HepG2 (cell line): ENCODE results near the gene DDX59. TPM values are rescaled to one million over a fixed set of nuclear protein-coding genes. Genes with fewer than 3 reads are reported as not detected.

ENCODE experiments used
- ATAC-seq: fragments of 200-7000 bp; cut with Tn5 transposase; 3 replicates; pipeline ENCODE4 v1.9.1; 2020; ENCODE audit warnings: mild to moderate bottlenecking, moderate library complexity
- BruUV-seq: library from RNA; stranded (reverse); fragments of 400-500 nt; replicated peaks from 2 replicates; lab custom pipeline; 2021; lab: Mats Ljungman, UMichigan
- CTCF ChIA-PET: fragments of 300-600 bp; formaldehyde crosslinking; extraction: SDS; loops from one replicate; lab custom pipeline; 2021; ENCODE audit warnings: low total read pairs, inconsistent platforms, low intra/inter-chr PET ratio; lab: Yijun Ruan, JAX
- POLR2A ChIA-PET: fragments of 350-600 bp; sonication (Branson Sonifier 250); formaldehyde crosslinking; loops from one replicate; lab custom pipeline; 2020; ENCODE audit warnings: antibody characterized with exemption, inconsistent platforms; lab: Yijun Ruan, JAX
- DNase-seq: peaks from one replicate; pipeline ENCODE4 v3.0.0-alpha.2; 2015; ENCODE audit warnings: low spot score
- FAIRE-seq: peaks from 3 replicates; lab custom pipeline; 2011; peaks lifted over from hg19 to GRCh38; lab: Jason Lieb, UNC
- H2AFZ ChIP-seq: one replicate; pipeline ENCODE4 v1.6.1; 2011; ENCODE audit warnings: low read length, inconsistent platforms
- H3K27ac ChIP-seq: fragments of 300-600 bp; 3 replicates; pipeline ENCODE4 v1.8.0; 2011; ENCODE audit warnings: mixed run types, mild to moderate bottlenecking, mixed read lengths, low read length, inconsistent platforms; ENCODE audit not compliant: insufficient read depth; ENCODE audit errors: extremely low read length
- H3K27me3 ChIP-seq, 2 experiments: fragments of 200-600 bp in 1 of 2; 2 replicates in 1 of 2; 3 replicates in 1 of 2; pipeline versions ENCODE4 v1.6.0 to v1.8.0; 2011; ENCODE audit warnings: low read length in 2 of 2, mild to moderate bottlenecking in 2 of 2, moderate library complexity in 2 of 2, inconsistent platforms in 1 of 2; ENCODE audit not compliant: insufficient read depth in 2 of 2, control insufficient read depth in 1 of 2
- H3K36me3 ChIP-seq, 2 experiments: fragments of 200-600 bp in 1 of 2; replicated peaks in 1 of 2; 2 replicates in 1 of 2; 3 replicates in 1 of 2; pipeline versions ENCODE4 v1.5.1 to v1.8.0; 2011; ENCODE audit warnings: low read length in 2 of 2, inconsistent platforms in 1 of 2; ENCODE audit not compliant: insufficient read depth in 2 of 2, control insufficient read depth in 1 of 2
- H3K4me1 ChIP-seq: 2 replicates; pipeline ENCODE4 v1.5.1; 2012; ENCODE audit warnings: low read length, inconsistent platforms; ENCODE audit not compliant: insufficient read depth
- H3K4me2 ChIP-seq: 2 replicates; pipeline ENCODE4 v1.6.0; 2011; ENCODE audit warnings: low read depth, low read length, inconsistent platforms
- H3K4me3 ChIP-seq, 3 experiments: fragments of 200-600 bp in 1 of 3; sonication (generic), shearing (Covaris generic) in 1 of 3; replicated peaks in 1 of 3; 2 replicates each; pipeline ENCODE4 v1.5.1; 2011 to 2016; ENCODE audit warnings: low read length in 3 of 3, inconsistent platforms in 2 of 3, low read depth in 2 of 3, mild to moderate bottlenecking in 2 of 3, control low read depth in 1 of 3, mixed read lengths in 1 of 3; ENCODE audit not compliant: insufficient read depth in 1 of 3
- H3K79me2 ChIP-seq: one replicate; pipeline ENCODE4 v1.6.1; 2011; ENCODE audit warnings: low read length, inconsistent platforms; ENCODE audit not compliant: insufficient read depth
- H3K9ac ChIP-seq: 2 replicates; pipeline ENCODE4 v1.6.0; 2011; ENCODE audit warnings: mild to moderate bottlenecking, low read depth, low read length, inconsistent platforms; ENCODE audit not compliant: insufficient read depth
- H3K9me3 ChIP-seq: 2 replicates; pipeline ENCODE4 v1.5.1; 2012; ENCODE audit warnings: mild to moderate bottlenecking, low read length
- H4K20me1 ChIP-seq: 2 replicates; pipeline ENCODE4 v1.6.0; 2011; ENCODE audit warnings: inconsistent platforms, mild to moderate bottlenecking, low read length, moderate library complexity; ENCODE audit not compliant: insufficient read depth
- ARHGAP35 ChIP-seq: sonication (generic); formaldehyde crosslinking; IDR thresholded peaks from 2 replicates; pipeline ENCODE4 v1.9.0; 2022; ENCODE audit warnings: mild to moderate bottlenecking, inconsistent platforms, moderate library complexity, missing genetic modification reagents, borderline replicate concordance
- FUBP1 ChIP-seq: sonication (generic); formaldehyde crosslinking; IDR thresholded peaks from 2 replicates; pipeline ENCODE4 v1.5.1; 2020; ENCODE audit warnings: missing genetic modification reagents, mild to moderate bottlenecking, borderline replicate concordance
- HNRNPH1 ChIP-seq: fragments of 200-400 bp; formaldehyde crosslinking; optimal IDR thresholded peaks from 2 replicates; pipeline ENCODE3; 2017; ENCODE audit warnings: mild to moderate bottlenecking, low read depth, low read length
- HNRNPUL1 ChIP-seq: fragments of 200-400 bp; formaldehyde crosslinking; IDR thresholded peaks from 2 replicates; pipeline ENCODE4 v1.6.1; 2017; ENCODE audit warnings: low read depth, mild to moderate bottlenecking, low read length, moderate library complexity
- MATR3 ChIP-seq: sonication (generic); formaldehyde crosslinking; IDR thresholded peaks from 2 replicates; pipeline ENCODE4 v1.4.0; 2020; ENCODE audit warnings: missing genetic modification reagents
- MBNL3 ChIP-seq: fragments of 250-450 bp; sonication (Bioruptor Pico); conservative IDR thresholded peaks from 2 replicates; pipeline ENCODE4 v1.8.0; 2022; ENCODE audit warnings: mild to moderate bottlenecking, inconsistent platforms
- MEF2D ChIP-seq: sonication (generic); formaldehyde crosslinking; IDR thresholded peaks from 2 replicates; pipeline ENCODE4 v1.5.1; 2020; ENCODE audit warnings: mild to moderate bottlenecking, missing genetic modification reagents
- NFE2L2 ChIP-seq: fragments of 150-350 bp; IDR thresholded peaks from 2 replicates; pipeline ENCODE4 v1.6.1; 2014; ENCODE audit warnings: low read length
- NFIB ChIP-seq: sonication (generic); formaldehyde crosslinking; IDR thresholded peaks from 2 replicates; pipeline ENCODE4 v1.9.0; 2021; ENCODE audit warnings: missing genetic modification reagents, mild to moderate bottlenecking, borderline replicate concordance
- SOX6 ChIP-seq, 2 experiments: fragments of 450-650 bp in 1 of 2; sonication (generic) in 1 of 2; formaldehyde crosslinking in 1 of 2; IDR thresholded peaks; 2 replicates each; pipeline versions ENCODE4 v1.4.0 to v1.6.1; 2017 to 2020; ENCODE audit warnings: antibody characterized with exemption in 1 of 2, mild to moderate bottlenecking in 1 of 2, missing genetic modification reagents in 1 of 2
- ZBTB25 ChIP-seq: IDR thresholded peaks from 2 replicates; pipeline ENCODE4 v1.6.1; 2018; ENCODE audit warnings: missing genetic modification reagents
- ZFP41 ChIP-seq: sonication (generic); formaldehyde crosslinking; IDR thresholded peaks from 2 replicates; pipeline ENCODE4 v1.4.0; 2020; ENCODE audit warnings: mild to moderate bottlenecking, missing genetic modification reagents, borderline replicate concordance
- ZNF205 ChIP-seq: IDR thresholded peaks from 2 replicates; pipeline ENCODE4 v1.6.1; 2018; ENCODE audit warnings: missing biosample characterization, missing genetic modification reagents
- ZNF569 ChIP-seq: sonication (generic); formaldehyde crosslinking; IDR thresholded peaks from 2 replicates; pipeline ENCODE4 v1.5.0; 2020; ENCODE audit warnings: mild to moderate bottlenecking, missing genetic modification reagents, moderate library complexity, borderline replicate concordance
- WGBS: methylation state at CpG from one replicate; pipeline ENCODE4 v1.1.6; 2017; ENCODE audit warnings: low lambda C conversion rate; 5-methylcytosine and 5-hydroxymethylcytosine counted together
- in situ Hi-C: cut with HindIII; loops from 2 replicates; pipeline ENCODE4 v1.10.0; 2017; ENCODE audit warnings: low pct_unique_long_range_greater_than_20kb; ENCODE audit not compliant: extremely low pct_ligation_motif_present
- intact Hi-C: fragments of 100-400 bp; cut with micrococcal nuclease; formaldehyde crosslinking; loops from one replicate; pipeline ENCODE4 v1.10.0; 2022; ENCODE audit not compliant: unreplicated experiment
- polyA plus RNA-seq, 8 experiments: library from polyadenylated mRNA; depleted of rRNA in 3 of 8; stranded (reverse) in 7 of 8; unstranded in 1 of 8; fragments of >200 nt; fragmentation: Illumina TruSeq in 4 of 8; extraction: Trizol in 4 of 8; gene quantifications; 2 replicates each; pipeline versions ENCODE4 v1.2.1 to v1.2.3, GENCODE V29; 2011 to 2016; ENCODE audit warnings: low read depth in 4 of 8, missing spikeins in 1 of 8, mixed read lengths in 1 of 8; ENCODE audit not compliant: insufficient read depth in 1 of 8
- total RNA-seq, 5 experiments: library from RNA; depleted of rRNA; stranded (reverse); fragments of >200 nt; fragmentation: Illumina TruSeq; extraction: Trizol; gene quantifications; 2 replicates each; pipeline ENCODE4 v1.2.3, GENCODE V29; 2016; ENCODE audit warnings: low read depth in 1 of 5

DDX59 gene
- total and polyA plus RNA-seq, 2 of the 13 experiments (the other 11 are each of a cell fraction or from before 2014, with no cell fraction given), result 12.1 to 14.8 TPM

- H3K79me2 ChIP-seq, result no peaks in the 10 kb centered on the region
- no peak for ATAC-seq
- H3K27ac ChIP-seq, result no peak overlapping the region
- no peaks in the 10 kb centered on the region for H3K27me3 ChIP-seq
- ChIA-PET POLR2A (no interaction called here), CTCF (no interaction called here)
- H4K20me1 ChIP-seq, result no peaks in the 10 kb centered on the region
- no TSS peak for BruUV-seq
- no peaks in the 10 kb centered on the region for H3K4me1 ChIP-seq
- no peak overlapping the region for H2AFZ ChIP-seq
- H3K36me3 ChIP-seq, result no peaks in the 10 kb centered on the region
- no peak for FAIRE-seq
- H3K4me3 ChIP-seq, result no peak overlapping the region
- TF ChIP-seq NFIB (no peak), ZNF205 (CRISPR knock-in tag) (no peak), ARHGAP35 (no peak), ZBTB25 (no peak), MEF2D (CRISPR knock-in tag) (no peak), FUBP1 (no peak), HNRNPH1 (no peak), ZNF569 (CRISPR knock-in tag) (no peak), NFE2L2 (no peak), HNRNPUL1 (no peak), SOX6 (IDR thresholded peaks at IDR 0.05) (no peak), SOX6 (CRISPR knock-in tag; IDR thresholded peaks at IDR 0.05) (no peak), MBNL3 (CRISPR knock-in tag) (no peak), ZFP41 (CRISPR knock-in tag) (no peak), MATR3 (CRISPR knock-in tag) (no peak)
- intact Hi-C loops (no loop called here), in situ Hi-C loops (no loop called here)
- WGBS, result 78% methylated on average over 3 of the region's 3 CpGs
- H3K9ac ChIP-seq, result no peak overlapping the region
- DNase-seq, result no peak
- no peaks in the 10 kb centered on the region for H3K9me3 ChIP-seq
- H3K4me2 ChIP-seq, result no peak overlapping the region
Observed at GRCh38 chr1:200704986-200705500, 35.3 kb upstream of the DDX59 start.
